Measurements from ENCODE around the gene NIBAN1. TPM values are rescaled to one million over a fixed set of nuclear protein-coding genes. Genes with fewer than 3 reads are reported as not detected.

NIBAN1 gene
- total RNA-seq, 1 experiment from 2014 or later, result 27.6 TPM

Small RNA genes within 50 kb of the gene (small RNA-seq; reads per million reads assigned to genes)
- gene RNA5SP72, result not detected

Other genes starting within 250 kb of the NIBAN1 start
- 26.4 and 34.5 TPM in 2 replicates for gene EDEM3, start 219.7 kb downstream of the NIBAN1 start, total RNA-seq (2014; rRNA removed; shearing (Covaris generic))
- gene RNF2, start 71.0 kb upstream of the NIBAN1 start, total RNA-seq (2014; rRNA removed; shearing (Covaris generic)), result 18.7 and 24.1 TPM in 2 replicates
- gene TRMT1L, start 182.4 kb upstream of the NIBAN1 start, total RNA-seq (2014; rRNA removed; shearing (Covaris generic)), result 24.9 and 26.6 TPM in 2 replicates
- gene SWT1, start 182.7 kb upstream of the NIBAN1 start, total RNA-seq (2014; rRNA removed; shearing (Covaris generic)), result 1.0 and 2.2 TPM in 2 replicates